ENCODE measurements around the gene PRMT7. TPM values are rescaled to one million over a fixed set of nuclear protein-coding genes. Genes with fewer than 3 reads are reported as not detected.

Gene PRMT7
- total and polyA plus RNA-seq, 2 experiments from 2014 or later, result 27.2 to 49.6 TPM

- H3K27me3 ChIP-seq (replicated peaks; ENCODE audit: insufficient read depth), result no peaks in the 10 kb centered on the region
- 93 to 97% methylated on average over 13 of the region's 13 CpGs for WGBS, 2 experiments (ENCODE audit: low coverage in 1 of 2, low lambda C conversion rate in 2 of 2, missing lambda C conversion rate in 2 of 2)
- H2AFZ ChIP-seq, result no peak overlapping the region
- H3K27ac ChIP-seq, result no peak overlapping the region
- H3K4me2 ChIP-seq (ENCODE audit: unreplicated experiment), result no peak overlapping the region
- H3K36me3 ChIP-seq (ENCODE audit: low read depth), result no peaks in the 10 kb centered on the region; the same call in 1 of the 2 replicates
- DNase-seq, result no peak
- H3K9me2 ChIP-seq (ENCODE audit: insufficient read depth), result no peaks in the 10 kb centered on the region
- no peak overlapping the region for H3K9ac ChIP-seq
- H3K4me3 ChIP-seq, result no peak overlapping the region
- no peaks in the 10 kb centered on the region for H4K20me1 ChIP-seq (ENCODE audit: insufficient read depth)
- peaks cover 8% of the 10 kb centered on the region; the same call in 1 of the 2 replicates for H3F3A ChIP-seq (ENCODE audit: insufficient read depth)
- in situ Hi-C loops (cut with MboI), result no loop called here
- peaks cover 9% of the 10 kb centered on the region for H3K4me1 ChIP-seq (ENCODE audit: insufficient read depth)
- no peaks in the 10 kb centered on the region for H3K79me2 ChIP-seq (ENCODE audit: insufficient read depth)
- H3K9me3 ChIP-seq (ENCODE audit: low read depth), result no peaks in the 10 kb centered on the region
- no peak for TF ChIP-seq EZH2 (IDR thresholded peaks at IDR 0.05; ENCODE audit: insufficient read depth, poor library complexity, severe bottlenecking)
- no peak for TF ChIP-seq EZH2phosphoT487 (IDR thresholded peaks at IDR 0.05; ENCODE audit: insufficient read depth, low read depth)
Measured at GRCh38 chr16:68339214-68339613, 28.4 kb downstream of the PRMT7 start.

GRCh38 chr16:68342620-68343019 lies 31.8 kb downstream of the PRMT7 start:
- H3K36me3 ChIP-seq (ENCODE audit: low read depth), result no peaks in the 10 kb centered on the region; the same call in 1 of the 2 replicates
- no peaks in the 10 kb centered on the region for H3K4me1 ChIP-seq (ENCODE audit: insufficient read depth)
- H3K4me2 ChIP-seq (ENCODE audit: unreplicated experiment), result no peak overlapping the region
- H3K27ac ChIP-seq, result no peak overlapping the region
- TF ChIP-seq EZH2phosphoT487 (IDR thresholded peaks at IDR 0.05; ENCODE audit: insufficient read depth, low read depth) (no peak), EZH2 (IDR thresholded peaks at IDR 0.05; ENCODE audit: insufficient read depth, poor library complexity, severe bottlenecking) (no peak)
- in situ Hi-C loops (cut with MboI), result no loop called here
- no peaks in the 10 kb centered on the region for H3K79me2 ChIP-seq (ENCODE audit: insufficient read depth)
- WGBS, 2 experiments (ENCODE audit: low coverage in 1 of 2, low lambda C conversion rate in 2 of 2, missing lambda C conversion rate in 2 of 2), result 93 to 95% methylated on average over 7 of the region's 7 CpGs
- no peak for DNase-seq
- H3K9ac ChIP-seq, result no peak overlapping the region
- H3F3A ChIP-seq (ENCODE audit: insufficient read depth), result no peaks in the 10 kb centered on the region
- no peaks in the 10 kb centered on the region for H4K20me1 ChIP-seq (ENCODE audit: insufficient read depth)
- H3K9me2 ChIP-seq (ENCODE audit: insufficient read depth), result no peaks in the 10 kb centered on the region
- H2AFZ ChIP-seq, result no peak overlapping the region
- H3K4me3 ChIP-seq, result no peak overlapping the region
- H3K9me3 ChIP-seq (ENCODE audit: low read depth), result no peaks in the 10 kb centered on the region
- no peaks in the 10 kb centered on the region for H3K27me3 ChIP-seq (replicated peaks; ENCODE audit: insufficient read depth)

GRCh38 chr16:68343137-68343536 lies 32.3 kb downstream of the PRMT7 start:
- in situ Hi-C loops (cut with MboI), result no loop called here
- 94 to 96% methylated on average over 7 of the region's 7 CpGs for WGBS, 2 experiments (ENCODE audit: low coverage in 1 of 2, low lambda C conversion rate in 2 of 2, missing lambda C conversion rate in 2 of 2)
- H3K36me3 ChIP-seq (ENCODE audit: low read depth), result no peaks in the 10 kb centered on the region; the same call in 1 of the 2 replicates

GRCh38 chr16:68344252-68344651 lies 33.4 kb downstream of the PRMT7 start:
- H3K27ac ChIP-seq, result no peak overlapping the region
- H3K36me3 ChIP-seq (ENCODE audit: low read depth), result peaks cover 1% of the 10 kb centered on the region; the same call in 1 of the 2 replicates
- H3K9me3 ChIP-seq (ENCODE audit: low read depth), result no peaks in the 10 kb centered on the region
- H2AFZ ChIP-seq, result no peak overlapping the region
- H3K27me3 ChIP-seq (replicated peaks; ENCODE audit: insufficient read depth), result no peaks in the 10 kb centered on the region
- no peak overlapping the region for H3K4me3 ChIP-seq
- no peaks in the 10 kb centered on the region for H3K79me2 ChIP-seq (ENCODE audit: insufficient read depth)
- no peak overlapping the region for H3K9ac ChIP-seq
- H3K4me2 ChIP-seq (ENCODE audit: unreplicated experiment), result no peak overlapping the region
- 91 to 95% methylated on average over 11 of the region's 11 CpGs for WGBS, 2 experiments (ENCODE audit: low coverage in 1 of 2, low lambda C conversion rate in 2 of 2, missing lambda C conversion rate in 2 of 2)
- no peak for DNase-seq
- TF ChIP-seq EZH2 (IDR thresholded peaks at IDR 0.05; ENCODE audit: insufficient read depth, poor library complexity, severe bottlenecking) (no peak), EZH2phosphoT487 (IDR thresholded peaks at IDR 0.05; ENCODE audit: insufficient read depth, low read depth) (no peak)
- no peaks in the 10 kb centered on the region for H3K9me2 ChIP-seq (ENCODE audit: insufficient read depth)
- no peaks in the 10 kb centered on the region for H3F3A ChIP-seq (ENCODE audit: insufficient read depth)
- in situ Hi-C loops (cut with MboI), result no loop called here
- H3K4me1 ChIP-seq (ENCODE audit: insufficient read depth), result no peaks in the 10 kb centered on the region
- H4K20me1 ChIP-seq (ENCODE audit: insufficient read depth), result no peaks in the 10 kb centered on the region

More at GRCh38 chr16:68343137-68343536, 32.3 kb downstream of the PRMT7 start:
- Histone ChIP-seq H3K9me2 (ENCODE audit: insufficient read depth) (no peaks in the 10 kb centered on the region), H3K4me1 (ENCODE audit: insufficient read depth) (no peaks in the 10 kb centered on the region), H4K20me1 (ENCODE audit: insufficient read depth) (no peaks in the 10 kb centered on the region), H3K9ac (no peak overlapping the region), H3K4me3 (no peak overlapping the region), H3F3A (ENCODE audit: insufficient read depth) (no peaks in the 10 kb centered on the region), H3K9me3 (ENCODE audit: low read depth) (no peaks in the 10 kb centered on the region), H3K79me2 (ENCODE audit: insufficient read depth) (no peaks in the 10 kb centered on the region), H3K4me2 (ENCODE audit: unreplicated experiment) (no peak overlapping the region), H2AFZ (no peak overlapping the region), H3K27me3 (replicated peaks; ENCODE audit: insufficient read depth) (no peaks in the 10 kb centered on the region), H3K27ac (no peak overlapping the region)
- TF ChIP-seq EZH2 (IDR thresholded peaks at IDR 0.05; ENCODE audit: insufficient read depth, poor library complexity, severe bottlenecking) (no peak), EZH2phosphoT487 (IDR thresholded peaks at IDR 0.05; ENCODE audit: insufficient read depth, low read depth) (no peak)
- no peak for DNase-seq
